HepG2 (cell line): Measurements from ENCODE around the gene DDI2.

ENCODE experiments used
- ARNT2 ChIP-seq: sonication (generic); formaldehyde crosslinking; IDR thresholded peaks from 2 replicates; pipeline ENCODE4 v1.8.0; 2022; ENCODE audit warnings: mild to moderate bottlenecking, low read depth, missing genetic modification reagents, moderate library complexity
- FOXA3 ChIP-seq: IDR thresholded peaks from 2 replicates; pipeline ENCODE4 v1.6.1; 2016; ENCODE audit warnings: missing genetic modification reagents, missing compliant biosample characterization
- GATA4 ChIP-seq: sonication (generic); IDR thresholded peaks from 2 replicates; pipeline ENCODE4 v1.6.1; 2016; ENCODE audit warnings: antibody characterized with exemption, low read depth, borderline replicate concordance
- HNRNPH1 ChIP-seq: fragments of 200-400 bp; formaldehyde crosslinking; optimal IDR thresholded peaks from 2 replicates; pipeline ENCODE3; 2017; ENCODE audit warnings: mild to moderate bottlenecking, low read depth, low read length
- IKZF1 ChIP-seq: fragments of 450-650 bp; IDR thresholded peaks from 2 replicates; pipeline ENCODE4 v1.7.1; 2016
- MYNN ChIP-seq: sonication (generic); formaldehyde crosslinking; IDR thresholded peaks from 2 replicates; pipeline ENCODE4 v1.4.0; 2020; ENCODE audit warnings: mild to moderate bottlenecking, low read depth, missing genetic modification reagents
- ZNF230 ChIP-seq: sonication (generic); formaldehyde crosslinking; IDR thresholded peaks from 2 replicates; pipeline ENCODE4 v1.4.0; 2020; ENCODE audit warnings: mild to moderate bottlenecking, missing genetic modification reagents
- ZNF672 ChIP-seq: sonication (generic); formaldehyde crosslinking; IDR thresholded peaks from 2 replicates; pipeline ENCODE4 v1.8.1; 2022; ENCODE audit warnings: missing genetic modification reagents
- ZNF720 ChIP-seq: sonication (generic); formaldehyde crosslinking; IDR thresholded peaks from 2 replicates; pipeline ENCODE4 v1.4.0; 2020; ENCODE audit warnings: missing genetic modification reagents
- TF ChIP-seq, protein P1 (sequence below): sonication (generic); formaldehyde crosslinking; IDR thresholded peaks from 2 replicates; pipeline ENCODE4 v1.5.0; 2020; ENCODE audit warnings: mild to moderate bottlenecking, missing genetic modification reagents, moderate library complexity
- TF ChIP-seq, protein P2 (sequence below): sonication (generic); formaldehyde crosslinking; IDR thresholded peaks from 2 replicates; pipeline ENCODE4 v1.9.0; 2021; ENCODE audit warnings: missing genetic modification reagents, borderline replicate concordance

DNA sequence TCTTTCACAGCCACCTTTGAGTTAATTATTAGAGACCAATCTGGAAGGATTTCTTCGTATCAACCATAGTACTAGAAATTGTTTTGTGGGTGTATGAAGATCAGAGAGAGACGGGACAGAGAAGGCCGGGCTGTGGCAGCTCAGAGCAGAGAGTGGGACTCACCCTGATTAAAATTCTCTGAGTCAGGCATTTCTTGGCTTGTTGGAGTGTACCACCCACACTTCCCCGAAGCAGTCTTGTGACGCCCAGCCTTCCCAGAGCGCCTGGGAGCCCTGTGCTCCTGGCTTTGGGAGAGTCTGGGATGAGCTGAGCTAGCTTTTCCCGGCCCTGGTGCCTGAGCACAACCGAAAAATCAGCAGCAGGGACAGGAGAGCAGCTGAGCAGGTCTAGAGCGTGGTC is 86.3 kb downstream of the DDI2 start:
- no peak for TF ChIP-seq ARNT2 (CRISPR knock-in tag)
- no peak for TF ChIP-seq IKZF1
- TF ChIP-seq HNRNPH1 = no peak
- no peak for TF ChIP-seq GATA4
- no peak for TF ChIP-seq ZNF230 (CRISPR knock-in tag)
- TF ChIP-seq, protein P1, sequence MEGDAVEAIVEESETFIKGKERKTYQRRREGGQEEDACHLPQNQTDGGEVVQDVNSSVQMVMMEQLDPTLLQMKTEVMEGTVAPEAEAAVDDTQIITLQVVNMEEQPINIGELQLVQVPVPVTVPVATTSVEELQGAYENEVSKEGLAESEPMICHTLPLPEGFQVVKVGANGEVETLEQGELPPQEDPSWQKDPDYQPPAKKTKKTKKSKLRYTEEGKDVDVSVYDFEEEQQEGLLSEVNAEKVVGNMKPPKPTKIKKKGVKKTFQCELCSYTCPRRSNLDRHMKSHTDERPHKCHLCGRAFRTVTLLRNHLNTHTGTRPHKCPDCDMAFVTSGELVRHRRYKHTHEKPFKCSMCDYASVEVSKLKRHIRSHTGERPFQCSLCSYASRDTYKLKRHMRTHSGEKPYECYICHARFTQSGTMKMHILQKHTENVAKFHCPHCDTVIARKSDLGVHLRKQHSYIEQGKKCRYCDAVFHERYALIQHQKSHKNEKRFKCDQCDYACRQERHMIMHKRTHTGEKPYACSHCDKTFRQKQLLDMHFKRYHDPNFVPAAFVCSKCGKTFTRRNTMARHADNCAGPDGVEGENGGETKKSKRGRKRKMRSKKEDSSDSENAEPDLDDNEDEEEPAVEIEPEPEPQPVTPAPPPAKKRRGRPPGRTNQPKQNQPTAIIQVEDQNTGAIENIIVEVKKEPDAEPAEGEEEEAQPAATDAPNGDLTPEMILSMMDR (CRISPR knock-in tag) = no peak
- no peak for TF ChIP-seq ZNF672
- no peak for TF ChIP-seq ZNF720 (CRISPR knock-in tag)
- TF ChIP-seq FOXA3 = no peak
- no peak for TF ChIP-seq MYNN (CRISPR knock-in tag)
- TF ChIP-seq, protein P2, sequence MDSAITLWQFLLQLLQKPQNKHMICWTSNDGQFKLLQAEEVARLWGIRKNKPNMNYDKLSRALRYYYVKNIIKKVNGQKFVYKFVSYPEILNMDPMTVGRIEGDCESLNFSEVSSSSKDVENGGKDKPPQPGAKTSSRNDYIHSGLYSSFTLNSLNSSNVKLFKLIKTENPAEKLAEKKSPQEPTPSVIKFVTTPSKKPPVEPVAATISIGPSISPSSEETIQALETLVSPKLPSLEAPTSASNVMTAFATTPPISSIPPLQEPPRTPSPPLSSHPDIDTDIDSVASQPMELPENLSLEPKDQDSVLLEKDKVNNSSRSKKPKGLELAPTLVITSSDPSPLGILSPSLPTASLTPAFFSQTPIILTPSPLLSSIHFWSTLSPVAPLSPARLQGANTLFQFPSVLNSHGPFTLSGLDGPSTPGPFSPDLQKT (CRISPR knock-in tag) = no peak
